HG03108 (cell line): ENCODE results near the gene SLC12A8.

Experiments
- ATAC-seq: cut with Tn5 transposase; IDR thresholded peaks from one replicate; pipeline ENCODE4 v1.9.1; 2021; ENCODE audit warnings: moderate library complexity; ENCODE audit not compliant: unreplicated experiment

The SLC12A8 gene

GRCh38 chr3:125033616-125034015 is 178.9 kb downstream of the SLC12A8 start:
- no peak for ATAC-seq

DNA sequence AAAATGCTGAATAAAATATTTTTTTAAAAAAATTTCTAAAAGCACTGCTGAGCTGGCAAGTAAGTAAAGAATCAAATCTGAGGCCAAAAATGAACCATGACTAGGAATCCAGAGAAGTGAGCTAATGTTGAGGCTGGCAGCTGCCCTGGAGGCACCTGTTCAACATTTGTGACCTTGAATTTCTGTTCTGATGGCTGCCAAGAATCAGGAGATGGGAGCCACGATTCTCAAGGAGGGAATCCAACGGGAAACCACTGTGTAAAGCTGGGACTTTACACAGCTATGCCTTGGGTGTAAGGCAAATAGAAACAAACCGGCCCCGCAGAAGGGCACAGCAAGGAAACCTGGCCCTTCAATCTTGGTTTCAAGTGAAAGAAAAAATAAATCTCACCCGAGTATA is 179.4 kb downstream of the SLC12A8 start:
- ATAC-seq = no peak

GRCh38 chr3:125032683-125033082 is 179.9 kb downstream of the SLC12A8 start:
- ATAC-seq = no peak
